MV-4-11 (cell line): Measurements from ENCODE around the gene CLPSL2.
"Not testable (repeated sequence)": the region's sequence is repeated elsewhere in the genome, so short reads cannot be mapped to it uniquely, and the experiment has no call there.

Experiments
- DNase-seq: peaks from one replicate; lab custom pipeline; 2025; lab: John Stamatoyannopoulos, UW

CLPSL2 gene, protein sequence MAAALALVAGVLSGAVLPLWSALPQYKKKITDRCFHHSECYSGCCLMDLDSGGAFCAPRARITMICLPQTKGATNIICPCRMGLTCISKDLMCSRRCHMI

DNA sequence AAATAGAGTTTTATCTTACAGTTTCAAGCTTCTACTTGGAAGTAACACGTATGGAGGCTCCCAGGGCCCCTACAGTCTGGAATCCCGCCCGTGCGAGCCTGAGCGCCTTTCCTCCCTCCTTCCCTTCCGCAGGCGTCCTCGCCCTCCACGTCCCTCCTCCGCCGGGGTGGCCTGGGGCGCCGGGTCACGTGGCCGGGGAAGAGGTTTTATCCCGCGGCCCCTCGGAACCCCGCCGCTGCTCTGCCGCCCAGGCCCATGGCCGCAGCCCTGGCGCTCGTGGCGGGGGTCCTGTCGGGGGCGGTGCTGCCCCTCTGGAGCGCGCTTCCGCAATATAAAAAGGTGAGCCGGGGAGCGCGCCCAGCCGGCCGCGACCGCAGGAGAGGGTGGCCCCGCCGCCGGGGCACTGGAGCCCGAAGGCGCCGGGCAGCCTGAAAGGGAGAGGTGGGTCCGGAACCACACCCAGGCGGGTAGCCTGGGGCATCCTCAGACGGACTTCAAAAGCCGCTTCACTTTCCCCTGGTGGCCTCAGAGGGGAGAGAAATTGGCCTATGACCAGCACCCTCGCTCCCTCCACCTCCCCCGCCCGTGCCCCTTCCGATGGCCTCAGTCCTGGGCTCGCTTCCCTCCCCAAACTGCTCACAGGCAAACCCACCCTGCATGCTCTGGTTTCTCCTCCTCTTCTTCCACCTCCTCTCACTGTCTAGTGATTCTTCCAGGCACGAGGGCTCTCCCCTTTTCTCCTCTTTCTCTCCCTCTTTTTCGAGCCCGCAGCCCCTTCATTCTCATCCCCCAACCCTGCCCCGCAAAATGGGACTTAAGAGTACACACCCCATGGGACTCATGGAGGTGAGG, at the start of gene CLPSL2:
Gene CLPSL2 (plus strand): TSS at position 235 of the 852 bp plus-strand sequence. CDS start 21 bp downstream, at position 256.
- DNase-seq = no peak

DNA sequence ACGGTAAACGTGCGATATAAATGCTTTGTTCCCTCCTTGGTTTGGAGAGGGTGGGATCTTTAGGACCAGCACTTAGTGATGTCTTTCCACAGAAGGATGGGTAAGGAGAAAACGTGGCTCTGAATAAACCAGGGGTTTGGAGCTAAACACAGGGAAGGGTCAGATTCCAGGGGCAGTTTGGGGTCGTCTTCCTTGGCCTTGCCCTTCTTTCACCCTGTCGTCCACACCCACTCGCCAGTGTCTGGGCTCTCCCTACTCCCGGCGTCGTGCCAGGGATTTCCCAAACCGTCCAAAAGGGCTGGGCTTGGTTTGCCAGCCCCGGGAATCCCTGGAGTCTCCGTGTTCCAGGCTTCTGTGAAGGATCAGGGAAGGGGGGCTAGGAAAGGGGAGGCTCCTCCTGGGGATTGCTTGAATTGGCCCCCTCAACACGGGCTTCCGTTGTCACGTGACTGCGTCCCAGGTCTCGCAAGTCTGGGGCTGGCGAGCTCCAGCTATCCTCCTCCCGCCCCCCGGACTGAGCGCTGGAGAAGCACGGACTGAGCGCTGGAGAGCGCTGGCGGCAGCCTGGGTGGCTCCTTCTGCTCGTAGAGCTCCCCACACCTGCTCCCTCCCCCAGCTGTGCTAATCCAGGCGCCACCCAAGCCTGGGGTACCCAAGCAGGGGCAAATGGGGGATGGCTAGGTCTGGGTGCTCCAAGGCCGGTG, 49.0 kb upstream of the CLPSL2 start:
- peak; percentile 59 for DNase-seq

DNA sequence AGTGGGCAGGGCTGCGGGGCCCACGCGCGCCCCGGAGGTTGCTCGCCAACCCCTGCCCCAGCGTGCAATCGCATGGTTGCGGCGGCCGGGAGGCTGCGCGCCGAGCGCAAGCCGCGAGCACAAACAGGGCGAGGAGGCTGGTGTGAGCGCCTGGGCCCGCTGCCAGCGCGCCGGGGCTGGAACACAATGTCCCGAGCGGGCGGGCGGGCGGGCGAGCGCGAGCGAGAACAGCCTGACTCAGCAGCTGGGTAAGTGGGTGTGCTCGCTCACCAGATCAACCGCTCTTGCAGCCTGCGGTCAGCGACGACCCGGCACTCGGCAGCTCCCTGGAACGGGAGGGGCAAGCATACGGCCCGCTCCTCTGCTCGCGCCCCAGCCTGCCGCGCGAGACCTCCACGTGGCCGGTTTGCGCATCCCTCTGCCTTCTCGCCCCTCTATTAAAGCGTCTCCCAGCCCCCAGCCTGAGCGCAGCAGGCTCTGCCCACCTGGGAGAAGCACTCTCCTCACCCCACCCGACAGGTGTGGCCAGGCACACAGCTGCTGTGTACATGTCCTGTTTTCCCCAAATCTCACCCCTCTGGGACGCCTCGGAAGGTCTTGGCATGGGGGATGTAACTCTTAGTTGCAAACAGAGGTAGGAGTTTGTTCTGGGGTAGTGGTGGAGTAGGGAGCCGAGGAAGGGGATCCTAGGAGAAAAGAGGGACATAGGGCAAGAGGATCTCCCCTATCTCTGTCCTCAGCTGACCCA, 48.3 kb upstream of the CLPSL2 start:
- DNase-seq = peak; percentile 92

DNA sequence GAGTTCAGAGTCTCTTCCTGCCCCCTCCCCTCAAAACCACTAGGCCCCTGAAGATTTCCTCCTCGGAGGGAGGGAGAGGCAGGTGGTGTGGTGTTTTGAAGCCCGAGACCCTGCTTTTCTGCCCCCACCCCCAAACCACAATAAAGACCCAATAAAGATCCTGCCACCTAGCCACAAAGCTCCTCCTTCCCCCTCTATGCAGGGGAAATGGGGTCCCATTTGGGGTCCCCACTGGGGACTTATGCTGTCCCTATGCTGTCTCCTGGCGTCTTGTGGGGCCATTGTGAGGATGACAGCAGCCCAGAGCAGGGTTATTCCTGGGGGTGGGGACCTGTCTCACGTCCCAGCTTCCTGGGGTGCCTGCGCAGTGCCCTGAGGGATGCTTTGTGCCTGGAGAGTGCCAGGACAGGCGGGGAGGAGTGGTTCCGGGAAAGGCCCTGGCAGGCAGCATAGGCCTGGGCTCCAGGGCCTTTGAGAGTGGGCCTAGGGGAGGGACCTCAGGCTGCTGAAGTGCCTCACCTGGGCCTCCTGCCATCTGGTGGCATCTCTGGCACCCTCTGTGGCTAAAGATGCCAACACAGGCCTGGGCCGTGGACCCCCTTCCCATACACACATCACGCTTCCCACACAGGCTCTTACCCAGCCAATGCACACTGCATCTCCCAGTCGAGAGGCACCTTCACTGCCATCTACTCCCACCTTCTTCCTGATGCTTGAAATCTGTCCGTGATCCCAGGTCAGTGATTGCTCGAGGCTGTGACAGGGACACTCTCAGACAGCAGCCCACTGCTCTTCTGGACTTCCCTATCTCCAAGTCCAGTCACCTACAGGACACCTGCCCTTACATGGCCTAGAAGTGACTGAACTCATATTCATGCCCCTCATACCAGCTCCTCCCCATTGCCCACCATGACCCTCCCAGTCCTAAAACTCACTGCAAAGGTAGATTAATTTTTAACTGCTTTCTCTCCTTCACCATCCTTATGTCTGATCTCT, 47.4 kb upstream of the CLPSL2 start:
- no peak for DNase-seq

DNA sequence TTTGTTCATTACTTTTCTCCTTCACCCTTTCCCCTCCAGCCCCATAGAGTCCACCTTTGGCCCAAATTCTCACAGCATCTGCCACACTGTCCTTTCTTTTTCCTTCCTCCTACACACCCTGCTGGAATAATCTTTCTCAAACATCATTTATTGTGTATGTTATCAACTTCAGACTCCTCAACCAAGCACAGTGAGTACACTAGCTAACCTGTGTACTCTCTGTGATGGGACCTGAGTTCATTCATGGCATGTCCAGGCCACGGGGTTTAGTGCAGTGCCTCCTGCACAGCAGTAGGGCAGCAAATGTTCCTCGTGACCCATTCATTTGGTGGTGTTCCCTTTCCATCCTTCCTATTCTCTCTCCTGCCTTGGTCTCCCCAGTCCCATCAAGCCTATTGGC, 46.7 kb upstream of the CLPSL2 start:
- DNase-seq = no peak

DNA sequence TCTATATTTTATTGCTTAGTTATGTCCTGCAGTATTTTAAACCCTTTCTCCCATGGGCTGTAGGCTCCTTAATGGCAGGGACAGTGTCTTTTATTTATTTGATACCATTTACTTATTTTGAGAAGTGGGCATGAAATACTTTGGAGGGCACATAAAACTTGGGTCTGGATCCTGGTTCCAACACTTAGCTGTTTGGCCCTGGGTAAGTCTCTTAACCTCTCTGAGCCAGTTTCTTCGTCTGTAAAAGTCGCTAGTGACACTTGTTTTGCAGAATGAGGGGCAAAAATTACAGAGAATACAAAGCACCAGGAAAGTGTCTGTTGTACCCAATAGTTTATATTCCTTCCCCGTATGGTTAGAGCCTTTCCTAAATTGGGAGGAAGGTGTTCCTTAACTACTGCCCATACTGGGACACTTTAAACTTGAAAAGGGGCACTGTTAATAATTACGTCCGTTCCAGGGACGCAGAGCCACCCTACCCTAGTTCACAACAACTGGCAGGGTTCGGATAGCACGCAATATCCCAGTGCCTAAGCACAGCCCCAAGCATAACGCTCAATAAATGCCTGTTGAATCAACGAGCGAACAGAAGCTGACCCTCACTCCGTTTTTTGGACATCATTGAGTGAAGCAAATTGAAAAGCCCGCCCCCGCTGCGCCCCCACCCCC, 45.5 kb upstream of the CLPSL2 start:
- DNase-seq = no peak

DNA sequence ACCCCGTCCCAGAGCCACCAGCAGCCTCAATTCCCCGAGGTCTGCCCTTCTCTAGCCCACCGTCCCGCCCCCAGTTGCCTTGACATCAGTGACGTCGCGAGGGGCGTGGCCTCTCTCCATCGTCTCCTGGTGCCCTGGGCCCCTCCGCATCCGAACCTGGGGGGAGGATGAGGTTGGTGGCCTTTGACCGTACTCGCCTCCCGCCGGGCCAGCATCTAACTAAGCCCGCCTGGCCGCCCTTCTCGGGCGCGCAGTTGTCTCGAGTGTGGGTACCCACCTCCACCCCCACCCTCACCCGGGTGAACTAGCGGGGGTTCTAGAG, 45.0 kb upstream of the CLPSL2 start:
- peak; percentile 27 for DNase-seq

DNA sequence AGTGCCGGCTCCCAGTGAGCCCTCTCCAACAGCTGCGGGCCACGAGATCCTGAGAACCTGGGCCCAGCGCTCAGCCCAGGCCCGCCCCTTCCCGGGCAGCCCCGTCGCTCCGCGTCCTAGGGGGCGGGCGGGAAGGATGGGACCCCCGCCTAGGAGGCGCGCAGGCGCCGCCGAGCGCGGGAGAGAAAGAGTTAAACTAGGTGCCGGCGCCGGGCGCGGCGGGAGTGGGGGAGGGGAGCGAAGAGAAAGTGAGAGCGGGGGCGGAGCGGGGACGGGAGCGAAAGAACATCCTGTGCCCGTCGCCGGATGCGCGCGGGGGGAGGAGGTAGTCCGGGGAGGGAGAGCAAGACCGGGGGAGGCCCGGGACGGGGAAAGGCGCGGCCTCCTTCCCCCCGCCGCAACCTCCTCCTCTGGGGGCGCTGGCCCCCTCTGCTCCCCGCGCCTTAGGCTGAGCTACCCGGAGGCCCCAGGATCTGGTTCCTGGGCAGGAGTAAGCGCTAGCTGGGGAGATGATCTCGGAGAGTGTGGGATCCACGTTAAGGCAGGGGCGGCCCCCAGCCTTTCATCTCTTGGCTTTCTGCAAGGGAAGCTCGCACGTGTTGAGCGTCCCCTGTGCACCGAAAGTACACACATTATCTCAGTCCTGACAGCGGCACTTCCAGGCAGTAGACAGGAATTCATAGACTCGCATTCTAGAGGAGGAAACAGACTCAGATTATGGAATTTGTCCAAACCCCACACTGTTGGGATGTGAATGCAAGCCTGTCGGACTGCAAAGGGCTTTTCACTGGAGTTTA, 44.5 kb upstream of the CLPSL2 start:
- peak; percentile 51 for DNase-seq

DNA sequence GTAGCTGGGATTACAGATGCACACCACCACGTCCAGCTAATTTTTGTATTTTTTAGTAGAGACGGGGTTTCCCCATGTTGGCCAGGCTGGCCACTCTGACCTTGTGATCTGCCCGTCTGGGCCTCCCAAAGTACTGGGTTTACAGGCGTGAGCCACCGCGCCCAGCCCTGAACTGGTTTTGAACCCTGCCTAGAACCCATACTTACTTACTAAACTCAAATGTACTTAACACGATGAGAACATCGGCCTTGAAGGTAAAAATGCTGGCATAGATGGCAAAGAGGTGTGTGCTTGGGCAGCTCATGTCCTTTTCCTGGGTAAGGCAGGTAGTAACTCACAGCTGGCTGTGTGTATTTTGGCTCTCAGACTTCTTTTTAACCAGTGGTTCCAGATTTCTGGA, 42.8 kb upstream of the CLPSL2 start:
- no peak for DNase-seq

DNA sequence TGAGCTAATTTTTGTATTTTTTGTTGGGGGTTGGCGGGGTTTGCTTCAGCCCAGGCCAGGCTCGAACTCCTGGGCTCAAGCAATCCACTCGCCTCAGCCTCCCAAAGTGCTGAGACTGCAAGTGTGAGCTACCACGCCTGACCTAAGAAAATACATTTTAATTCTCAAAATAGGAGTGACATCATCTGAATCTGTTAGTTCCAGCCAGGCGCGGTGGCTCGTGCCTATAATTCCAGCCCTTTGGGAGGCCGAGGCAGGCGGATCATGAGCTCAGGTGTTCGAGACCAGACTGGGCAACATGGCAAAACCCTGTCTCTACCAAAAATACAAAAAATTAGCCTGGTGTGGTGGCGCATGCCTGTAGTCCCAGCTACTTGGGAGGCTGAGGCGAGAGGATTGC, 42.1 kb upstream of the CLPSL2 start:
- not testable (repeated sequence) for DNase-seq

DNA sequence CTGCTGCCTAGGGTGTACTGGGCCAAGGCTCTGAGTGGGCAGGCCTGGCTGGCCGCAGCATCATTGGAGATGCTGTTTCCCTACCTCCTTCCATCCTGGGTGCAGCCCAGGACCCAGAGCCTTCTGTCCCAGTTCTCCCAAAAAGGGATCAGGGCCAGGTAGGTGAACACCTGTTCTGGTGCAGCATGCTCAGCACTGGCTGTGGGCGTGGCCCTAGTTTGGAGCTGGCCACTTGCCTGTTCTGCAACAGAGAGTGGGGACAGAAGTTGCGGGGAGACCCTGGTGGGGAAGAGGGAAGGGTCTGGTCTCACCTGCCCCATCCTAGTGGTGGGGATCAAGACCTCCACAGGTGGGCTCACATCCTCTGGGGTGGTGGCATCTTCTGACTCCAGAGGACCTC, 40.9 kb upstream of the CLPSL2 start:
- no peak for DNase-seq

DNA sequence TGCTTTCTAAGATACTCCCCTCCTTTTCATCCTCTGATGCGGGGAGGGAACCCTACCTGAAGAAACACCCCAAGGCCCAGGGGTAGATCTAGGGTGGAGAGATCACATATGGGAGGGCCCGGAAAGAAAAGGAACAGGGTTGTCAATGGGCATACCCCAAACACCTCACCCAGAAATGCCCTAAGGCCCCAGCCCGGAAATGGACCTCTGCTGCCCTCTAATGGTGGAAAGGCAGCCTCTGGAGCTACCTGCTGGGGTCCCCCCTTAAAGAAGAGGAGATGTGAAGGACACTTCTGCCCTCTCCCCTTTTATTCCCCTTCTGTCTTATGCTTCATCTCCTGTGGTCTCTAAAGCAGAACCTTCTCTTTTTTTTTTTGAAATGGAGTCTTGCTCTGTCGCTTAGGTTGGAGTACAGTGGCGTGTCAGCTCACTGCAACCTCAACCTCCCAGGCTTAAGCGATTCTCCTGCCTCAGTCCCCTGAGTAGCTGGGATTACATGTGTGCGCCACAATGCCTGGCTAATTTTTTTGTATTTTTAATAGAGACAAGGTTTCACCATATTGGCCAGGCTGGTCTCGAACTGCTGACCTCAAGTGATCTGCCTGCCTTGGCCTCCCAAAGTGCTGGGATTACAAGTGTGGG, 40.0 kb upstream of the CLPSL2 start:
- DNase-seq = peak; percentile 45

DNA sequence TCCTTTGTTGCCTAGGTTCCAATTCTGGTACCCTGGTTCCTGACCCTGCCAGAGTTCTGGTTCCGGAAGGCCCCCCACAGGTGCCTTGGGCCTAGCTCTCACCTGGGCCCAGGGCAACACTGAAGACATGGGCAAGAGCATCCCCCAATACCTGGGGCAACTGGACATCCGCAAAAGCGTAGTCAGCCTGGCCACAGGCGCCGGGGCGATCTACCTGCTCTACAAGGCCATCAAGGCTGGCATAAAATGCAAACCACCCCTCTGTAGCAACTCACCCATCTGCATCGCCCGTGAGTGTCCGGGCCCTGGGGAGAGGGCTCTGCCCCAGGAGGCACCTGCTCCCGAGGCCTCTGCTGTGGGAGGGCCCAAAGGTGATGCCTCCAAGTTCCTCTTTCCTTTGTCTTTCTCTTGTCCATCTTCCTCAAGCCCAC, 39.4 kb upstream of the CLPSL2 start, which contains the start of gene ARMC12:
Gene ARMC12 (plus strand): TSS at position 51 of the 431 bp plus-strand sequence. CDS start 77 bp downstream, at position 128.
- DNase-seq = no peak

DNA sequence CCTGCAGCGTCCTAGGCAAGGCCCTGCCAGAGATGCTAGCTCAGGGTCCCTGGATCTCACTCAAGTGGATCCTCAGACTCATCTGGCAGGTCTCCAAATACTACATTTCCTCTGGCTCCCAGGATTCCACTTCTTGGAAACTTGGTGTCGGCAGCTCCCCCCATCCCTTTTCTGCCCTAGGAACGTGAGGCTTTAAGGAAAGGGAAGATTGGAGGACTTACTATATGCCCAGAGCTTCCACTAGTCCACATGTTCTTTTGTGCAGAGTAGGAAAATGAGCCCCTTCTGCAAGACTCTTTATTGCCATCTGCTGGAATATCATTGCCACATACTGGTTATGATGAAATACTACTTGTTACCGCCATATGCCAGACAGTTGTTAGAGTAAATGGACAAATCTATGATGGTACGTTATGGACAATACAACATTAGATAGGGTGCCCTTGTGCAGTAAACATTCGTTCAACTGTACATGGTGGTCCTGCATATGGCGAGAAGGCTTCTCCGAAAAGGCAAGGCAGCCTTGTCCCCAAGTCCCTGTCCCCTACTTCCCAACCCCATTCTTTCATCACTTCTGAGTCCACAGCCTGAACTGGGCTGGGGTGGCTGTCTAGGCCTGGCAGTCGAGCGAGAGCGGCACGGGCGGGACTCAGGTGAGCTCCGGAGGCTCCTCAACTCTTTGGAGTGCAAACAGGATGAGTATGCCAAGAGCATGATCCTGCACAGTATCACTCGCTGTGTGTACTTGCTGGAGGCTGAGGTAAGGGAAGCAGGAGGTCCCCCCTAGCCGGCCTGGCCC, 38.8 kb upstream of the CLPSL2 start:
- peak; percentile 82 for DNase-seq

DNA sequence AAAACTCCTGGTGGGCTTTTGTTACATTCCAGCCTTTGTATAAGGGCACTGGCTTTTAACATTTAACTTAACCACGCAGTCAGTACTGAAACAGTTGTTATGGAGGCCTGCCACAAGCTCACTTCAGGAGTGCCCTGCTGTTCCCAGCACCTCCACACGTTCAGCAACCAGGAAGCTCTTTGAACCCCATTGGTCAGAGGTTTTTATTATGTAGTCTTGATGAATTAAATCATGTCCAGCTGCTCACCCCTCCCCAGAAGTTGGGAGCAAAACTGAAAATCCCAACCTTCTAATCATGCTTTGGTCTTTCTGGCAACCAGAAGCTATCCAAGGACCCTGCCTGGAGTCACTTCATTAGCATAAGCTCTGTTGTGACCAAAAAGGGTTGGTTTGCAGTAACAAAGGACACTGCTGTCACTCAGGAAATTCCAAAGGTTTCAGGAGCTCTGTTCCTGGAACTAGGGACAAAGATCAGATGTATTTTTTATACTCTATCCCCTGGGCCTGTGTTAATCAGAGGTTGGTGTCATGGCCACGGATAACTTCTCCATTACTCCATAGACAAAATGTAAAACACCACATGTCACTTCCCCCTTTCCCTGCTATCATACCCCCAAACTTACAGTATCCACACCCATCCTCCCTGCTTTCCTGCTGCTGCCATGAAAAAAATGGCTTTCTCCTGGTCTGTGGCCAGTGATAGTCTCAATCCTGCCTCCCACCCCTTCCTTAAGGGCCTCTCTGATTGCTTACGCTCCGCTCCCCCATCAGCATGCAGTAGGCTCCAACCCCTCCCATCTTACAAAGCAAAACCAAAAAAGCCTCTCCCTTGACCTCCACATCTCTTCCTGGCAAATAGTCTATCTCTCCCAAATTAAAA, 36.5 kb upstream of the CLPSL2 start:
- DNase-seq = peak; percentile 18

DNA sequence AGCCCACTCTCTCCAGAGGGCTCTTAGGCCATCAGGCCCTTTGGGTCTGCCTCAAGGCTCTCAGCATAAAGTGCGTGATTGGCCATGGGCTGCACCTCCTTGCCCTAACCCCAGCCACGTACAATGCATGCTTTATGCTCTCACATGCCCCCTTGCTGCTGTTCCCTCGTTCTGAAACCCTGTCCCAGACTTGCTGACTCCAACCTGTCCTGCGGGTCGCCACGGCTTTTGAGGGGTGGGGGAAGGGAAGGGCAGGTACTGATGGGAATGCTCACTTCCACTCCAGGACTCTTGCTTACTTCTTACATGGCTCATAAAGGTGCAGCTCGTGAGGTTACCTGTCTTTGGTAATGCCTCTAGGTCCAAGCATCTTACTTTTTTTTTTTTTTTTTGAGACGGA, 33.6 kb upstream of the CLPSL2 start:
- DNase-seq = no peak

DNA sequence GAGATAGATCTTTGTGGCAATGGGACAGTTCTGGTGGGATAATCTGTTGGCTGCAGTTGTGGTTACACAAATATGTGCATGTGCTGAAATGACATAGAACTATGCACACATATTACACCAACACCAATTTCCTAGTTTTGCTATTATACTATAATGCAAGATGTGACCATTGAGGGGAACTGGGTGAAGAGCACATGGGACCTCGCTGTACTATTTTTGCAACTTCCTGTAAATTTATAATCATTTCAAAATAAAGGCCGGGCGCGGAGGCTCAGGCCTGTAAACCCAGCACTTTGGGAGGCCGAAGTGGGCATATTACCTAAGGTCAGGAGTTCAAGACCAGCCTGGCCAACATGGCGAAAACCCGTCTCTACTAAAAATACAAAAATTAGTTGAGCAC, 30.9 kb upstream of the CLPSL2 start:
- DNase-seq = peak; percentile 23
